GM10847 (cell line): ENCODE results near the gene HEXIM1.

Experiments
- POLR2A ChIP-seq: IDR thresholded peaks from 2 replicates; pipeline ENCODE4 v1.6.1; 2011; ENCODE audit not compliant: insufficient read length; ENCODE audit errors: extremely low read depth

HEXIM1 gene

DNA sequence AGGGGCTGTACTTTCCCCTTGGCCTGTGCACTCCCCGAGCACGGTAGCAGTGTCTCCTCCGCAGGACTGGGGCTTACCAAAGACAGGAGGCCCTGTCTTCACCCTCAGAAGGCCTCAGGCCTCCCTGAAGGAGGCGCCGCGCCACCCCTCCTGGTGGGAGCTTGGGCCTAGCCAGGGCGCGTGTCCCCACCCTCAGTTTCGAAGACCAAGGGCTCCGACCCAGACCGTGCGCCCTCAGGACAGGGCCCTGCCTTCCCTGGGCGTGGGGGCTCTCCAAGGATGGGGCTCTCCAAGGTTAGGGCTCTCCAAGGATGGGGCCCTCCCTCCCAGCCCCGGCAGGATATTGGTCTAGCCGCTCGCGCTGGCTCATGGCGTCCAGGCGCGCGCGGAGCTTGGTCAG lies 27.7 kb upstream of the HEXIM1 start:
- TF ChIP-seq POLR2A, result no peak

DNA sequence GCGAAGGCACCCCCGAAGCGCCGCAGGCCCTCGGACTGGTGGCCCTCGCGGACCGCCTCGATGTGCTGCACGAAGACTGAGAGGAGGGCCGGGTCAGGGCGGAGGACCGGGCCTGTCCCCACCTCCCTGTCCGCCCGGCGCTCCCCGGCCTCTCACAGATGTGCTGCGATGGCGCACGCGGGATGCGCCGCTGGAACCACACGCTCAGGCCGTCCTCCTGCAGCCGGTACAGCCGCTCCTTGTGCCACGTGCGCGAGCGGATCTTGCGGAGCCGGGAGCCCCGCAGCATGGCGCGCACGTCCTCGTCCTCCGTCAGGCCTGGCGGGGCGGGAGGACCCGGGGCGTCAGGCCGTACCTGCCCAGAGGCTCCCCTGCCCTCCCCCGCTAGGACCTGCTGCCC lies 27.2 kb upstream of the HEXIM1 start:
- no peak for TF ChIP-seq POLR2A

DNA sequence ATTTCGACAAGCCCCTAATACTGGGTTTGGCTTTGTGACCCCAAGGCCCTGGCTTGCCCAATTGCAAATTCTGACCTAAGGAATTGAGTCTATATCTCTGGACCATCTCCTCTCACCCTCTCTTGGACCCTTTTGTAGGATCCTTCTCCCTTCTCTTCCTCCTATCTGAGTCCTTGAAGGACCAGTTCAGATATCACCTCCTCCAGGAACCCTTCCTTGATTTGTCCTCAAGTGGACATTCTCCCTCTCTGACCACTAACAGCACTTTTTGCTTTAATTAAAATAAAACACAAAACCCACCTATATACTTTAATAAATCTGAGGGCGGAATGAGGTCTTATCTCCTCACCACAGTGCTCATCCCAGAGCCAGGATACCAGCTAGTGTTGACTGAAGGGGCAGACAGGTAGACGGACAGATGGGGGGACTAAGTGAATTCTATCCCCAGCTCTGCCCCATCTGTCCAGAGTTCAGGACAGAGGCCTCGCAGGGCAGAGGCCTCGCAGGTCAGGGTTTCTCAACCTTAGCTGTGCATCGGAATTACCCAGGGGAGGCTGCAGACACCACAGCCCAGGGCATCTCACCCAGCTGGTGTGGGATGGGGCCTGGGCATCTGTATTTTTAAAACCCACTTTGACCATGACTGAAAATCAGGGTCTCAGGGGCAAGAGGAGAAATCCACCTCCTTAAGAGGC lies 25.1 kb upstream of the HEXIM1 start:
- no peak for TF ChIP-seq POLR2A

DNA sequence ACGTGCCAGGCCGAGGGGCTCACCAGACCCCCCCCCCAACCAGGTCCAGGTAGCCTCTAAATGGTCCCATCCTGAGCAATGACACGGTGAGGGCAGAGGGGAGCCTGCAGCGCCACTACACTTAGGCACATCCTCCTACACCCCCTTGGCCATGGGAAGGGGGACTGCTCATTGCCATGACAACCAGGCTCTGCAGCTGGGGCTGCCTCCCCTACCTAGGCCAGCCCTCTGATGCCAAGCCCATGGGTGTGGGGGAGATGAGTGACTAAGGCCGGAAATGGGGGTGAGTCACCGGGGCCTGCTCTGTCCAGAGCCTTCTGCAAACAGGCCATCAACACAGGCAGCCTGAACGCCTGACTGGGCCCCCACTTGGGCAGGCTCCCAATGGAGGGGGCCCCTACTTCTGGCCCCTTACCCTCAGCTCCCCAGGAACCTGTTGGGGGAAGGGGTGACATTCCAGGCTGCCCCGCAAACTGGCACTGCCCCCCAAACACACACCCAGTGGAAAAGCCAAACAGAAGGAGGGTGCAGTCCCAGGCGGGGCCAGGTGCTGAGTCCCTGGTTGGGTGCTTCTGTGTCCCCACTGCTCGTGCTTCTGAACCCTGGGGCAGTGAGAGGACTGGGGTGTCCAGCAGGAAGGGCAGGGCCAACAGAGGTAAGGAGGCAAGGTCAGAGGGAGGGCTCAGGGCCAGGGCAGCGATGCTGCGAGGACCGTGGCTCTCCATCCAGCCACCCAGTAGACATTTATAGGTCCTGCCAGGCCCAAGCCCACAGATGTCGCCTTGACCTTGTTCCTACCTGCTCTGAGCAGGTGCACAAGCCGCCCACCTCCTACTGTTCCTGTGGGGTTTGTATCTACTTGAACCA lies 24.1 kb upstream of the HEXIM1 start:
- TF ChIP-seq POLR2A, result no peak

DNA sequence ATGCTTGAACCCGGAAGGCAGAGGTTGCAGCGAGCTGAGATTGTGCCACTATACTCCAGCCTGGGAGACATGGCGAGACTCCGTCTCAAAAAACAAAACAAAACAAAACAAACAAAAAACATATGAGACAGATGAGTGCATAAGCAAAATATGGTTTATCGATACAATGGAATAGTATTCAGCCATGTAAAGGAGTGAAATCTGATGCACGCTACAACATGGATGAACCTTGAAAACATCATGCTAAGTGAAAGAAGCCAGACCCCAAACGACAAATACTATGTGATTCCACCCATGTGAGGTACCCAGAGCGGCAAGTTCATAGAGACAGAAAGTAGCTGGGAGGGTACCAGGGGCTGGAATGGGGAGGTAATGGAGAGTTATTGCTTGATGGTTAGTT lies 22.8 kb upstream of the HEXIM1 start:
- TF ChIP-seq POLR2A, result no peak

DNA sequence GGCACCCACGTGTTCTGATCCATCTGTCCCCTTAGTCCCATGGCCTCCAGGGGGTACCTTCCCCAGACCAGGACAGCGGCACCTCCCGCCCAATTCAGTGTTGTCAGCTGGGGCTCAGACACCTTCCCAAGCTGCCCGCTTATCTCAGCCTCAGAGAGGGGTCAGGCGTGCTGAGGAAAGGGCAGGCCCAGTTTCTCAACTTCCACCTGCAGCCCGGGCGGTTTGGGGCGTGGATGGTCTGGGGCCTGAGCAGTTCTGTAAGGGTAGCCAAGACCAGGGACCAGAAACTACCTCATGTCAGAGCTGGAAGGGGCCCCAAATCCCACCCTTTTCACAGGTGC lies 21.1 kb upstream of the HEXIM1 start:
- TF ChIP-seq POLR2A, result no peak

DNA sequence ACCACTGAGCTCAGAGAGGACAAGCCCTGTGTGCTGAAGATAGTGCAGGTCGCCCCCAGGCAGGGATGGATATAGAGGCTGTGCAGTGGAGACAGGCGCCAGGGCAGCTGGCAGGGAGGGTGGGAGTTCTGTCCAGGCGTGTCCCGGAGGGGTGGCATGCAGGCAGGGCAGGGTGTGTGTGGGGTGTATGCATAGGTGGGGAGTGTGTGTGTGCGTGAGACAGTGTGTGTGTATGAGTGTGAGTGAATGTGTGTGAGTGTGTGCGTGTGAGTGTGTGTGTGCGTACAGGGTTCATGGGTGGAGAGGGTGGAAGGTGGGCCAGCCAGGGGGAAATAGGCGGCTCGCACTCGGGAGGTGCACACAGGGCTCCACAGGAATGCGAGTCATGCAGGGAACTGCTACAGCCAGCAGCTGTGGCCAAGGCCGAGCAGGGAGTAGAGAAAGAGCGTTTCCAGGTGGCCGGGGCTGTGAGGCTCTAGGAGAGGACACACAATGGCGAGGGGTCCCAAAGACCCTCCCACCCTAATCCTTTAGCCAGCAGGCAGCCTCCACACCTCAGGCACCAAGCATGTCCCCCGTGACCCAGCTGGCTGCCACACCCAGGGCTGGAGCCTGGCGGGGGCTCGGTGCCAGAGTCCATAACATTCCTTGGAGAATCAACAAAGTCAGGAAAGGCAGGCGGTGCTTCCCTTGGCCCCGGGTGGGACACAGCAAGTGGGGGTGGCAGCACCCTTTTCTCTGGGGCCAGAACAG lies 20.6 kb upstream of the HEXIM1 start:
- TF ChIP-seq POLR2A, result no peak

DNA sequence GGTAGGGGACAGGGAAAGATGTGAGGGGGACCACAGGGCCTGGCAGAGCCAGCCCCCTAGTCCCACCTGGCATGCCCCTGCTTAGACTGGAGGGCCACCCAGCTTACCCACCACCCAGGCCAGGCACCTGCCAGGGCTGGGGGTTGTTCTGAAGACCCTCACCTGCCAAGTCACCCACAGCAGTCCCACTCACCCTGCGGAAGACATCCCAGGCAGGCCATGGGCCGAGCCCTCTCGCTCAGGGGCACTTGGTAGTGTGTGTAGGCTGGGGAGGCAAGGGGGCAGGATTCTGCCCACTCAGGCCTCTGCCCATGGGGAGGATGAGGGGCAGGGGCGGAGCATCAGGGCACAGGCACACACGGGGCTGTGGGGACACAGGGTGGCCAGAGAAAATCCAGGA lies 19.9 kb upstream of the HEXIM1 start:
- no peak for TF ChIP-seq POLR2A

DNA sequence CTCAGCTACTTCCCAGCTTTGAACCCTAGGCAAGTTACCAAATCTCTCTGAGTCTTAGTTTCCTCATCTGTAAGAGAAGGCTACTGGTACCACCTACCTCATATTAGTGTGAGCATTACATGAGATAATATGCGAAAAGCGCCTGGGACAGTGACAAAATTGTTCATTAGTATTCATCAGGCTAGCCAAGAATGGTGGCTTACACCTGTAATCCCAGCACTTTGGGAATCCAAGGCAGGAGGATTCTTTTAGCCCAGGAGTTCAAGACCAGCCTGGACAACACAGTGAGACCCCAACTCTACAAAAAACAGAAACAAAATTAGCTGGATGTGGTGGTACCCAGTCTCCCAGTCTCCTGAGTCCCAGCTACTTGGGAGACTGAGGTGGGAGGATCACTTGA lies 19.3 kb upstream of the HEXIM1 start:
- TF ChIP-seq POLR2A, result no peak

DNA sequence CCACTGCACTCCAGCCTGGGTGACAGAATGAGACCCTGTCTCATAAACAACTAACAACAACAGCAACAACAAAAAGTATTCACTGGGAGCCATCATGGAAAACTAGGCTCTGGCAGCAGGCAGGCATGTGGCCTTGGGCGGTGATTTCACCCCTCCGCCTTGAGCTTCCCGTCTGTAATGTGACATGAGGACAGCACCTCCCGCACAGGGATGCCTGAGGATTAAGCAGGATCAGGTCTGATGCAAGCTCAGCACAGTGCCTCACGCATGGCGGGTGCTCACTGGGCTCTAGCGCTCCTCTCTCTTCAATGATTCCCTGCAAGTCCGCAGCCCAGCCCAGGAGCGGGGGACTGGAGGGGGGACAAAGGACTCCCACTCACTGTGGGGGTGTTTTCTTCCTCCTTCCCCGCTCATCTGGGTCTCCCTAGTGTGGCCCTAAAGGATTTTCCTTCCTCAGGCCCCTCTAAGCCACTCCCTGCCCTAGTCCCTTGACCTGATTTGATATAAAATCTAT lies 18.8 kb upstream of the HEXIM1 start:
- TF ChIP-seq POLR2A, result no peak

DNA sequence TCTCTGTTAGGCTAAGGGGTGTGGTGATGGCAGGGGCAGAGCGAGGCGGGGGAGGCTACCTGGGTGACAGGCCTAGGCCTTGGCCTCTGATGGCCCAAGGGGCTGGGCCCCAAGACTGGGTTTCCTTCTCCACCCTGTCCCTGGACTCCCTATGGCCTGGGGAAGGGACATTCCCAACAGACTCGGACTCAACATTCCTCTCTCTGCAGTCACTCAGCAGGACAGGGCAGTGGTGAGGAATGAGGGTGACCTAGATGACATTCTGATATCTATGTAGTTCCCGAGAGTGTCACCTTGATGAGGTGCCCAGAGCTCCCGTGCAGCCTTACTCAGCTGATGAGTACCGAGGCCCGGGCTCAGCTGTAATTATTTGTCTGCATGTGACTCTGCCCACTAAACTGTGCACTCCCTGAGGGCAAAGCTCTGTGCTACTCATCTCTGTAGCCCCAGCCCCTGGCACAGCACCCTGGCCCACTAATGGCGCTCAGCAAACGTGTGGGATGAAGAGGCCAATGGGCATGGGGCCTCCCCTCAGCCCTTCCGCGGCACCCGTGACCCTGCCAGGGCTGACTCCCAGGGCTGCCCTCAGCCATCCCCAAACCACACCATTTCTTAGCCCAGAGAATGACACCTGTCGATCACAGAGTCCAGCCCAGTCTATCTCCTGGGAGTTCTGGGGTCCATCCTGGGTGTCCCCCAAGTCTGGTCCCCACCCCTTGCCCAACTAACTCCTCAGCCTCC lies 18.2 kb upstream of the HEXIM1 start:
- TF ChIP-seq POLR2A, result no peak

DNA sequence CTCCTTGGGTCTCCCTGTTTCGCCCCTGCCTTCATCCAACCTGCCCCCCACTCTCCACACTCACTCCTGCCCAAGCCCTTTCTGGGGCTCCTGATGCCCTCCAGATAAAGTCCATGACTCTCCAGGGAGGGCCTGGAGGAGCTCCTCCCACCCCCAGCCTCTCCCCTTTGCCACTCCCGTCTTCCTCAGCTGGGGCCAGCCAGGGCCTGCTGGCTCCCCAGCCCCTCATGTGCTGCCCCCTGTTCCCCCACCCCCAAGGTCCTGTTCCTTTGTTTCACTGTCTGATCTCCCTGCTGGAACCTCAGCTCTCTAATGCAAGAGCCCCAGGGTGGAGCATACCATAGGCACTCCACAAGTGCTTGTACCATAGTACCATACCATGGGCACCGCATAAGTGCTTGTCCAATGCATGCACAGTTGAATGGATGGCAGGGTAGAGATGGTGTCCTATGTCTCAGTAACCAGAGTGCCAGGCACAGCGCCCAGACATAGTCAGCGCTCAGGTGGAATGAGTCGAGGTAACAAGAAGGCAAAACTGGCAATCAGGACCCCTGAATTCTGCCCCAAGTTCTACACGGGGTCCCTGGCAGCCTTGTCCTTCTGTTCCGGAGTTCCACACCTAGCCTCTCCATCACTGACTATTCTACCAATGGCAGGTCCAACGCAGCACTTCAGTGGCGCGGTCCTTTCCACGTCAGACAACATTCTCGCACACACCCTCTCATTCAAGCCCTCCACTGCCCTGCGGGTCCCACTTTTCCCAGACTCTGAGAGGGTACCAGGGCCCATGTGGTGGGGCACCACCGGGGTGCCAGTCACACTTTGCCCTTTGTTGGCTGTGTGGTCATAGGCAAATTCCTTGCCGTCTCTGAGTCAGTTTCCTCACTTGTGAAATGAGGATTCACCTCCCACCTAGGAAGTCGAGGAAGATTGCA lies 17.3 kb upstream of the HEXIM1 start:
- no peak for TF ChIP-seq POLR2A

DNA sequence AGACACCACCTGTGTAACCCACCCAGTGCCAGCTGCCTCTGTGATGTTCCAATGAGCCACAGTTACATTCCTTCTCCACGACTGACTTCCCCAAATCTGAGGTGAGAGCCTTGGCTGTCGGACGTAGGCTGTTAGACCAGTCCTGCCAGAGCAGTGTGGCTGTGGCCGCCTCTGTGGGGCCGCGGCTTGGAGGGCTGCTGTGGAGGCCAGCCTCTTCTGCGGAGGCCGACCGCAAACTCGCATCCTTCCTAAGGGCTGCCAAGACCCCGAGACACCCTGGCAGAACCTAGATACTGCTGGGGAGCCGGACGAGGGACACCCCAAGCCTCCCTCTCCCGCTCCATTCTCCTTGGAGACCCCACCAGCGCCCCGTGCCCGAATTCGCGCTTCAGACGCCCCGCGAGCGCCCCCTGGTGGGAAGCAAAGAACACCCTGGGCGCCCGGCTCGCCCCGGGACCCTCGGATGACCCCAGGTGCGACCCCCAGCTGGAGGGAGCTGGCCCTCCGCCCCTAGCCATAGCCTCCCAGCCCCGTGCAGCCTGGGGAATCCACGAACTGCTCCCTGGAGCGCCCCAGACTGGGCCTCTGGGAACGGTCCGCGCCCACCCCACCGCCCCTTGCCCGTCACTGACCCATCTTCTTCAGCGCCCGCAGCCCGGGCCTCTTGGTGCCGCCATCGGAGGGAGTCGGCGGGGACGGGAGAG lies 16.5 kb upstream of the HEXIM1 start:
- no peak for TF ChIP-seq POLR2A

DNA sequence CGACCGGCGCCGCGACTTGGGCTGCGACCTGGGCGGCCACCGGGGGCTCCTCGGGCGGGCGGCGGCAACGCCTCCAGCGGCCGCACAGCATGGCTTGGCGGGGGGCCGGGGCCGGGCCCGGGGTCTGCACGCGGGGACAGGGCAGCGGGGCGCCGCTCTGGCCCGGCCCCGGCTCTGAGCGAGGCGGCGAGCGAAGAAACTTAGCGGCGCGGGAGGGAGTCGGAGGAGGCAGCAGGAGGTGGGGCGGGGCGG lies 16.0 kb upstream of the HEXIM1 start, which contains the start of gene PLCD3:
Gene PLCD3, minus strand, starts transcription at position 196 of the 252 bp plus-strand sequence. Its CDS starts 105 bp downstream, at position 91.
- TF ChIP-seq POLR2A, result no peak
